CD14-positive monocyte (primary cell): ENCODE data around the gene MAP2K5. TPM values are rescaled to one million over a fixed set of nuclear protein-coding genes. Genes with fewer than 3 reads are reported as not detected.

Source experiments
- DNase-seq, 3 donors: peaks; one replicate each; pipeline ENCODE4 v3.0.0-alpha.2; 2011 to 2022
- H2AFZ ChIP-seq: 2 replicates; pipeline ENCODE4 v1.6.0; 2012; ENCODE audit warnings: mild to moderate bottlenecking, low read depth, low read length, inconsistent platforms; ENCODE audit not compliant: insufficient read depth, poor library complexity, severe bottlenecking
- H3K27ac ChIP-seq, 2 donors: 1 replicate in 1 of 2; 2 replicates in 1 of 2; pipeline ENCODE4 v1.5.1; 2012 to 2013; ENCODE audit warnings: low read length in 2 of 2, control low read depth in 1 of 2, inconsistent platforms in 1 of 2, low read depth in 1 of 2, mild to moderate bottlenecking in 1 of 2
- H3K27me3 ChIP-seq, 2 donors: one replicate each; pipeline versions ENCODE4 v1.6.0 to v1.6.1; 2011 to 2013; ENCODE audit warnings: low read length in 2 of 2; ENCODE audit not compliant: control insufficient read depth in 2 of 2, insufficient read depth in 2 of 2
- H3K36me3 ChIP-seq, 2 donors: replicated peaks in 1 of 2; 1 replicate in 1 of 2; 2 replicates in 1 of 2; pipeline versions ENCODE4 v1.5.1 to v1.6.1; 2012 to 2013; ENCODE audit warnings: low read length in 2 of 2, control low read depth in 1 of 2, inconsistent platforms in 1 of 2, mild to moderate bottlenecking in 1 of 2; ENCODE audit not compliant: insufficient read depth in 2 of 2, control insufficient read depth in 1 of 2
- H3K4me1 ChIP-seq, 2 donors: 1 replicate in 1 of 2; 2 replicates in 1 of 2; pipeline versions ENCODE4 v1.5.1 to v1.6.1; 2012 to 2013; ENCODE audit warnings: low read length in 2 of 2, control low read depth in 1 of 2, inconsistent platforms in 1 of 2, mild to moderate bottlenecking in 1 of 2, moderate library complexity in 1 of 2; ENCODE audit not compliant: insufficient read depth in 2 of 2, control insufficient read depth in 1 of 2
- H3K4me2 ChIP-seq: replicated peaks from 2 replicates; pipeline ENCODE3; 2012; ENCODE audit warnings: low read length, moderate library complexity, mild to moderate bottlenecking; ENCODE audit not compliant: poor library complexity, severe bottlenecking; ENCODE audit errors: extremely low read depth
- H3K4me3 ChIP-seq, 3 experiments: fragments of 200-600 bp in 1 of 3; sonication (generic) in 1 of 3; replicated peaks in 1 of 3; 1 replicate in 2 of 3; 2 replicates in 1 of 3; pipeline ENCODE4 v1.5.1; 2011 to 2013; ENCODE audit warnings: low read length in 3 of 3, mild to moderate bottlenecking in 3 of 3, control low read depth in 2 of 3, low read depth in 2 of 3, inconsistent platforms in 1 of 3, moderate library complexity in 1 of 3
- H3K79me2 ChIP-seq: 2 replicates; pipeline ENCODE4 v1.6.0; 2012; ENCODE audit warnings: mild to moderate bottlenecking, control low read depth, inconsistent platforms, low read length, moderate library complexity; ENCODE audit not compliant: insufficient read depth
- H3K9ac ChIP-seq: 2 replicates; pipeline ENCODE4 v1.6.0; 2017; ENCODE audit warnings: low read length, mild to moderate bottlenecking; ENCODE audit not compliant: insufficient read depth, poor library complexity, severe bottlenecking
- H3K9me3 ChIP-seq, 2 donors: replicated peaks in 1 of 2; 1 replicate in 1 of 2; 2 replicates in 1 of 2; pipeline versions ENCODE4 v1.5.1 to v1.6.1; 2012 to 2013; ENCODE audit warnings: low read length in 2 of 2, control low read depth in 1 of 2; ENCODE audit not compliant: control insufficient read depth in 1 of 2, insufficient read depth in 1 of 2
- H4K20me1 ChIP-seq: 2 replicates; pipeline ENCODE4 v1.6.0; 2012; ENCODE audit warnings: mild to moderate bottlenecking, low read length, control low read depth, moderate library complexity; ENCODE audit not compliant: insufficient read depth
- H3K27ac Mint-ChIP-seq, 7 donors: one replicate each; pipeline ENCODE4 v1.8.0; 2020; ENCODE audit warnings: mild to moderate bottlenecking in 7 of 7, mixed read lengths in 7 of 7, moderate library complexity in 6 of 7, inconsistent platforms in 2 of 7
- H3K27me3 Mint-ChIP-seq, 3 donors: one replicate each; pipeline ENCODE4 v1.8.0; 2021 to 2022; ENCODE audit warnings: low read depth in 3 of 3, mild to moderate bottlenecking in 3 of 3, mixed read lengths in 3 of 3, moderate library complexity in 3 of 3, inconsistent platforms in 1 of 3
- H3K36me3 Mint-ChIP-seq, 2 donors: one replicate each; pipeline ENCODE4 v1.8.0; 2020; ENCODE audit warnings: mixed read lengths in 2 of 2, inconsistent platforms in 1 of 2, mild to moderate bottlenecking in 1 of 2
- H3K4me1 Mint-ChIP-seq: one replicate; pipeline ENCODE4 v1.8.0; 2020; ENCODE audit warnings: mild to moderate bottlenecking, mixed read lengths
- H3K4me3 Mint-ChIP-seq, 2 donors: one replicate each; pipeline ENCODE4 v1.8.0; 2020; ENCODE audit warnings: mild to moderate bottlenecking in 2 of 2, mixed read lengths in 2 of 2, moderate library complexity in 1 of 2
- H3K9me3 Mint-ChIP-seq, 7 donors: one replicate each; pipeline ENCODE4 v1.8.0; 2020 to 2022; ENCODE audit warnings: mixed read lengths in 7 of 7, mild to moderate bottlenecking in 6 of 7, moderate library complexity in 6 of 7, inconsistent platforms in 2 of 7
- WGBS: methylation state at CpG from one replicate; pipeline ENCODE4 v1.1.5; 2013; ENCODE audit warnings: missing lambda C conversion rate; ENCODE audit not compliant: insufficient coverage; 5-methylcytosine and 5-hydroxymethylcytosine counted together
- intact Hi-C, 2 donors: fragments of 100-400 bp; cut with micrococcal nuclease; formaldehyde crosslinking; loops; one replicate each; pipeline versions ENCODE4 v1.15.0 to v1.15.1; 2023
- polyA plus RNA-seq, 3 donors: library from polyadenylated mRNA; depleted of rRNA in 1 of 3; unstranded in 2 of 3; stranded (reverse) in 1 of 3; fragments of 300-500 nt in 2 of 3; fragments of >200 nt in 1 of 3; fragmentation: Illumina TruSeq in 2 of 3; gene quantifications; 1 replicate in 2 of 3; 2 replicates in 1 of 3; pipeline ENCODE4 v1.2.3, GENCODE V29; 2012 to 2021
- TF ChIP-seq, protein P1 (sequence below): fragments of 200-600 bp; IDR thresholded peaks from one replicate; pipeline ENCODE4 v1.8.0; 2022; ENCODE audit warnings: antibody characterized with exemption, mild to moderate bottlenecking

Gene MAP2K5
- polyA plus RNA-seq, 3 donors, result 10.2 to 11.3 (median 10.6) TPM

DNA sequence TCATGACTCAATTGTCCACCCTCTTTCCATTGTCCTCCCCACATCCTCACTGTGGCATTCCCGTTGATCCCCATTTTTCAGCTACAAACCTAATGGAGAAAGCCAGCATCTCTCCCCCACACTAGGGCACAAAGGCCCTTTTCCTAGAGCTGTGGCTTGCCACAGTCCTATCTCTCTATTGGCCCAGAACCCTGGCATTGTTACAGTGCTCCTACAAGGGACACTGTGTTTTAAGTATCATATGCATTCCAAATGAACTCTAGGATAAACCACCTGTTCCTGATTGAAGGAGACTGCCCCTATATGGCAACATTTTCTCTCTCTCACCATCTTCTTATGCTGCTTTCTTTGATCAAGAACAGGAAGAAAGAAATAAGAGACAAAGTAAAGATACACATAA lies 213.4 kb downstream of the MAP2K5 start:
- Mint-ChIP-seq H3K4me3 (no peak overlapping the region), H3K36me3 (peaks cover 14 to 25% of the 10 kb centered on the region in 2 donors), H3K27me3 (peaks cover 0 to 5% (median 1%) of the 10 kb centered on the region in 3 donors), H3K9me3 (peaks cover 0 to 3% (median 0%) of the 10 kb centered on the region in 7 donors), H3K27ac (no peak overlapping the region), H3K4me1 (peaks cover 30% of the 10 kb centered on the region)
- no peaks in the 10 kb centered on the region for H3K79me2 ChIP-seq
- H3K4me3 ChIP-seq, result no peak overlapping the region
- no peaks in the 10 kb centered on the region for H3K36me3 ChIP-seq
- H3K27me3 ChIP-seq, result no peaks in the 10 kb centered on the region
- DNase-seq, result no peak
- H3K4me1 ChIP-seq, result peaks cover 9 to 12% of the 10 kb centered on the region in 2 donors
- H2AFZ ChIP-seq, result no peak overlapping the region
- TF ChIP-seq, protein P1, sequence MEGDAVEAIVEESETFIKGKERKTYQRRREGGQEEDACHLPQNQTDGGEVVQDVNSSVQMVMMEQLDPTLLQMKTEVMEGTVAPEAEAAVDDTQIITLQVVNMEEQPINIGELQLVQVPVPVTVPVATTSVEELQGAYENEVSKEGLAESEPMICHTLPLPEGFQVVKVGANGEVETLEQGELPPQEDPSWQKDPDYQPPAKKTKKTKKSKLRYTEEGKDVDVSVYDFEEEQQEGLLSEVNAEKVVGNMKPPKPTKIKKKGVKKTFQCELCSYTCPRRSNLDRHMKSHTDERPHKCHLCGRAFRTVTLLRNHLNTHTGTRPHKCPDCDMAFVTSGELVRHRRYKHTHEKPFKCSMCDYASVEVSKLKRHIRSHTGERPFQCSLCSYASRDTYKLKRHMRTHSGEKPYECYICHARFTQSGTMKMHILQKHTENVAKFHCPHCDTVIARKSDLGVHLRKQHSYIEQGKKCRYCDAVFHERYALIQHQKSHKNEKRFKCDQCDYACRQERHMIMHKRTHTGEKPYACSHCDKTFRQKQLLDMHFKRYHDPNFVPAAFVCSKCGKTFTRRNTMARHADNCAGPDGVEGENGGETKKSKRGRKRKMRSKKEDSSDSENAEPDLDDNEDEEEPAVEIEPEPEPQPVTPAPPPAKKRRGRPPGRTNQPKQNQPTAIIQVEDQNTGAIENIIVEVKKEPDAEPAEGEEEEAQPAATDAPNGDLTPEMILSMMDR, result no peak
- intact Hi-C loops, result no loop called here
- no peak overlapping the region for H3K27ac ChIP-seq
- 100% methylated on average over 1 of the region's 1 CpG for WGBS
- H3K9me3 ChIP-seq, result no peaks in the 10 kb centered on the region
- H4K20me1 ChIP-seq, result no peaks in the 10 kb centered on the region
- no peak overlapping the region for H3K9ac ChIP-seq
- no peak overlapping the region for H3K4me2 ChIP-seq

DNA sequence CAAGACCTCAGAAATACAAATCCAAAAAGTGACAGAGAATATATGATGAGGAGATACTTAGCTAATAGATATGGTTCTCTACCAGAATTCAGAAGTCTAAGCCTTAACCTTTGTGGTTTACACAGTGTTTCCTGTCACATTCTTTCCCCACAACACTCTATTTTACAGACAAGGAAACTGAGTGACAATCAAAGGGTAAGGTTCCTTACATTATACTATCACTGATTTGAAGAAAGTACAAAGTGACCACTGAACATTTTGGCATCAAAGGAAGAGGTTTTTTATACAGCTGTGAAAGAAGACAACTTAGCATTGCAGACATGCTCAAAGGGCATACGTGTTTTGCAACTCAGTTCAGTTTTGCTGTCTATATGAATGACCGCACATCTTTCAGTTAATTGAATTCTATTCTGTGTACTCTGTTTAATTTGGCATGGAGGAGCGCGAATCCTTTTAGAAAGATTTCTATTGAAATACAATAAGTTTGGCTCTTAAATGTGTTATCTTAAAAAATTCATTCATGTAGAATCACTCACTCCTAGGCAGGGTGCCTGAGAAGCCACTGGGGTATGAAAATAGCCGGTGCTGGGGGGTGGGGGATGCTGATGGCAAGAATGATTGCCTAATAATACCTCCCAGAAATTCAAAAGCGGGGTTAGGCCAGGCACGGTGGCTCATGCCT lies 216.3 kb downstream of the MAP2K5 start:
- no peak overlapping the region for H3K4me2 ChIP-seq
- no peak overlapping the region for H2AFZ ChIP-seq
- Mint-ChIP-seq H3K9me3 (peaks cover 0 to 3% (median 0%) of the 10 kb centered on the region in 7 donors), H3K4me1 (peaks cover 30% of the 10 kb centered on the region), H3K27me3 (peaks cover 0 to 5% (median 1%) of the 10 kb centered on the region in 3 donors), H3K4me3 (no peak overlapping the region), H3K36me3 (peaks cover 19 to 23% of the 10 kb centered on the region in 2 donors), H3K27ac (no peak overlapping the region)
- no peaks in the 10 kb centered on the region for H3K36me3 ChIP-seq
- intact Hi-C loops, result no loop called here
- no peaks in the 10 kb centered on the region for H4K20me1 ChIP-seq
- DNase-seq, result no peak
- no peak overlapping the region for H3K27ac ChIP-seq
- H3K9me3 ChIP-seq, result no peaks in the 10 kb centered on the region
- peaks cover 7 to 12% of the 10 kb centered on the region in 2 donors for H3K4me1 ChIP-seq
- 75% methylated on average over 3 of the region's 7 CpGs for WGBS
- H3K27me3 ChIP-seq, result no peaks in the 10 kb centered on the region
- H3K4me3 ChIP-seq, result no peak overlapping the region
- H3K9ac ChIP-seq, result no peak overlapping the region
- no peaks in the 10 kb centered on the region for H3K79me2 ChIP-seq
- TF ChIP-seq, protein P1, result no peak
